WERI-Rb-1 (cell line): ENCODE measurements around the gene SRGAP1.
"Not testable (repeated sequence)": the region's sequence is repeated elsewhere in the genome, so short reads cannot be mapped to it uniquely, and the experiment has no call there.

Source experiments
- DNase-seq: peaks from one replicate; pipeline ENCODE4 v3.0.0-alpha.2; 2020
- H3K27ac ChIP-seq: fragments of 250-450 bp; sonication (Bioruptor Pico); 2 replicates; pipeline ENCODE4 v1.5.1; 2020; ENCODE audit warnings: mild to moderate bottlenecking, moderate library complexity
- H3K27me3 ChIP-seq: fragments of 250-450 bp; sonication (Bioruptor Pico); 2 replicates; pipeline ENCODE4 v1.5.1; 2021; ENCODE audit warnings: mild to moderate bottlenecking, low read depth, moderate library complexity; ENCODE audit not compliant: insufficient read depth, severe bottlenecking
- H3K36me3 ChIP-seq: fragments of 250-450 bp; sonication (Bioruptor Pico); 2 replicates; pipeline ENCODE4 v1.5.1; 2020; ENCODE audit warnings: mild to moderate bottlenecking, moderate library complexity
- H3K4me3 ChIP-seq: 2 replicates; pipeline ENCODE4 v1.5.1; 2011; ENCODE audit warnings: low read depth, mild to moderate bottlenecking, control low read depth, low read length
- H3K9me3 ChIP-seq: fragments of 250-450 bp; sonication (Bioruptor Pico); 2 replicates; pipeline ENCODE4 v1.5.1; 2021; ENCODE audit warnings: mild to moderate bottlenecking, moderate library complexity; ENCODE audit not compliant: severe bottlenecking
- CTCF ChIP-seq: IDR thresholded peaks from 2 replicates; pipeline ENCODE4 v1.5.1; 2011; ENCODE audit warnings: low read depth, mild to moderate bottlenecking, control low read depth, inconsistent platforms, low read length

Gene SRGAP1

GRCh38 chr12:64107776-64108175 lies 263.3 kb downstream of the SRGAP1 start:
- Histone ChIP-seq H3K36me3 (no peaks in the 10 kb centered on the region), H3K9me3 (no peaks in the 10 kb centered on the region), H3K27ac (no peak overlapping the region), H3K4me3 (no peak overlapping the region), H3K27me3 (no peaks in the 10 kb centered on the region)
- no peak for DNase-seq
- no peak for TF ChIP-seq CTCF

- TF ChIP-seq CTCF, result no peak
- H3K27ac ChIP-seq, result no peak overlapping the region
- H3K36me3 ChIP-seq, result no peaks in the 10 kb centered on the region
- no peaks in the 10 kb centered on the region for H3K9me3 ChIP-seq
- H3K4me3 ChIP-seq, result no peak overlapping the region
- DNase-seq, result no peak
- H3K27me3 ChIP-seq, result no peaks in the 10 kb centered on the region
Observed at GRCh38 chr12:64109706-64110105, 265.2 kb downstream of the SRGAP1 start.

GRCh38 chr12:64110864-64111263 lies 266.4 kb downstream of the SRGAP1 start:
- no peak for TF ChIP-seq CTCF
- DNase-seq, result no peak
- H3K4me3 ChIP-seq, result no peak overlapping the region
- no peaks in the 10 kb centered on the region for H3K9me3 ChIP-seq
- no peaks in the 10 kb centered on the region for H3K36me3 ChIP-seq
- H3K27ac ChIP-seq, result no peak overlapping the region
- H3K27me3 ChIP-seq, result no peaks in the 10 kb centered on the region

GRCh38 chr12:64116969-64117368 lies 272.5 kb downstream of the SRGAP1 start:
- TF ChIP-seq CTCF, result no peak
- H3K9me3 ChIP-seq, result no peaks in the 10 kb centered on the region
- H3K27me3 ChIP-seq, result no peaks in the 10 kb centered on the region
- H3K36me3 ChIP-seq, result no peaks in the 10 kb centered on the region
- no peak overlapping the region for H3K4me3 ChIP-seq
- DNase-seq, result no peak
- H3K27ac ChIP-seq, result no peak overlapping the region

- Histone ChIP-seq H3K27ac (no peak overlapping the region), H3K9me3 (no peaks in the 10 kb centered on the region), H3K27me3 (no peaks in the 10 kb centered on the region), H3K36me3 (no peaks in the 10 kb centered on the region), H3K4me3 (no peak overlapping the region)
- DNase-seq, result no peak
- TF ChIP-seq CTCF, result no peak
Observed at GRCh38 chr12:64120568-64120967, 276.1 kb downstream of the SRGAP1 start.

- not testable (repeated sequence) for DNase-seq, H3K27me3 ChIP-seq, H3K36me3 ChIP-seq, H3K9me3 ChIP-seq, H3K27ac ChIP-seq, H3K4me3 ChIP-seq
Observed at GRCh38 chr12:64121086-64121485, 276.6 kb downstream of the SRGAP1 start.

GRCh38 chr12:64122154-64122553 lies 277.7 kb downstream of the SRGAP1 start:
- DNase-seq, result no peak
- Histone ChIP-seq H3K9me3 (no peaks in the 10 kb centered on the region), H3K27ac (no peak overlapping the region), H3K4me3 (no peak overlapping the region), H3K36me3 (no peaks in the 10 kb centered on the region), H3K27me3 (no peaks in the 10 kb centered on the region)
- TF ChIP-seq CTCF, result no peak
